SW480 (cell line): ENCODE measurements around the gene DRD4.

ENCODE experiments used
- DNase-seq: peaks from one replicate; pipeline ENCODE4 v3.0.0-alpha.2; 2016; ENCODE audit warnings: low spot score

DRD4 gene

DNA sequence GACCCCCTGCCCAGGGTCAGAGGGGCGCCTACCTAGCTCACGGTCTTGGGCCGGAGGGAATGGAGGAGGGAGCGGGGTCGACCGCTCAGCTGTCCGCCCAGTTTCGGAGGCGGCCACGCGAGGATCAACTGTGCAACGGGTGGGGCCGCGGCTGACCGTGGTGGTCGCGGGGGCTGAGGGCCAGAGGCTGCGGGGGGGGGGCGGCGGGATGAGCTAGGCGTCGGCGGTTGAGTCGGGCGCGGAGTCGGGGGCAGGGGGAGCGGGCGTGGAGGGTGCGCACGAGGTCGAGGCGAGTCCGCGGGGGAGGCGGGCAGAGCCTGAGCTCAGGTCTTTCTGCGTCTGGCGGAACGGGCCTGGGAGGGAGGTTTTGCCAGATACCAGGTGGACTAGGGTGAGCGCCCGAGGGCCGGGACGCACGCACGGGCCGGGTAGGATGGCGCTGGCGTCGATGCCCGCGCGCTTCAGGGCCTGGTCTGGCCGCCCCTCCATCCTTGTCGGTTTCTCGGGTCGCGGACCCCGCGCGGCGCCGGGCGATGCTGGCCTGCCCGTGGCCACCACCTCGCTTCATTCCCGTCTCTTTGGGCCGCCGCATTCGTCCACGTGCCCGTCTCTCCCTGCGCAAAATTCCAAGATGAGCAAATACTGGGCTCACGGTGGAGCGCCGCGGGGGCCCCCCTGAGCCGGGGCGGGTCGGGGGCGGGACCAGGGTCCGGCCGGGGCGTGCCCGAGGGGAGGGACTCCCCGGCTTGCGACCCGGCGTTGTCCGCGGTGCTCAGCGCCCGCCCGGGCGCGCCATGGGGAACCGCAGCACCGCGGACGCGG is at the start of gene DRD4:
TSS of gene DRD4 (plus strand) at position 759 of the 822 bp plus-strand sequence. CDS start at position 795, 36 bp downstream.
- no peak for DNase-seq

DNA sequence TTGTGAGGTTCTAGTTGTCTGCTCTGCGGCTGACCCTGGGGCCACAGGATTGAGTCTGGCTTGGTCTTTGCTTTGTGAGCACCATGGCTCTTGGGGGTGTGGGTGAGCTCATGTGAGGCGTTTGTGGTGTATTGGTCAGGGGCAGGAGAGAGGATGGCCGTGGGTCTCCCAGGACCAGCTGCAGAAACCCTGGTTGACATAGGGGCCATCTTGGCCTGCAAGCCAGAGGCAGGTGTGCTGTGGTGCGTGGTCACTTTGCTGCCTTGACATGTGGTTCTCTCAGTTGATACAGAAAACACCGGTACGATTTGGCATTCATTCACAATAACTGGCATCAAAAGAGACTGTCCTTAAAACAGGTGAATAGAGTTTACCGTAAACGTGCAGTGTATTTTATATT is 49.5 kb upstream of the DRD4 start:
- DNase-seq, result no peak

DNA sequence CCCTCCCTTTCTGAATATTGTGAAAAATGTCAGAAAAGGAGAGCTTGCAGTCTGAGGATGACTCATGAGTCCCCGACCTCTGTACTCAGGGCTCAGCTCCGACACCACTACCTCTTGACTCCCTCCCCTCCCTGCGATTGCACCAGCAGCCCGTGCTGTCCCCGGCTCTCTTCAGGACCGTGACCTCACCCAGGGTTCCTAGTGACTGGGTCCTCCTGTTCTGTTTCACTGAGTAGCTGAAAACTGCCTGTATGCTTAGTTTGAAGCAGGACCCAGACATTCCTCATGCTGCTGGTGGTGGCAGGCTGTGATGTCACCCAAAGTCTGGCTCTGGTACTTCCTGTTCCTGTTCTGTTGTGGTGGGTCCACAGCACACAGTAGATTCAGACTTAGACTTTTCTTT is 49.1 kb upstream of the DRD4 start:
- no peak for DNase-seq

DNA sequence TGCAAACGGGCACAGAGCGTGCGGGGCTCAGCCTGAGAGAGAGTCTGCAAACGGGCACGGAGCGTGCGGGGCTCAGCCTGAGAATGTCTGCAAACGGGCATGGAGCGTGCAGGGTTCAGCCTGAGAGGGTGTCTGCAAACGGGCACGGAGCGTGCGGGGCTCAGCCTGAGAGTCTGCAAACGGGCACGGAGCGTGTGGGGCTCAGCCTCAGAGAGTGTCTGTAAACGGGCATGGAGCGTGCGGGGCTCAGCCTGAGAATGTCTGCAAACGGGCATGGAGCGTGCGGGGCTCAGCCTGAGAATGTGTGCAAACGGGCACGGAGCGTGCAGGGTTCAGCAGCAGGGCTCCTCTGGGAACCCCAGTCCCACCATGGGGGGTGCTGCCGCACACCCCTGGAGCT is 47.3 kb upstream of the DRD4 start:
- DNase-seq, result no peak

DNA sequence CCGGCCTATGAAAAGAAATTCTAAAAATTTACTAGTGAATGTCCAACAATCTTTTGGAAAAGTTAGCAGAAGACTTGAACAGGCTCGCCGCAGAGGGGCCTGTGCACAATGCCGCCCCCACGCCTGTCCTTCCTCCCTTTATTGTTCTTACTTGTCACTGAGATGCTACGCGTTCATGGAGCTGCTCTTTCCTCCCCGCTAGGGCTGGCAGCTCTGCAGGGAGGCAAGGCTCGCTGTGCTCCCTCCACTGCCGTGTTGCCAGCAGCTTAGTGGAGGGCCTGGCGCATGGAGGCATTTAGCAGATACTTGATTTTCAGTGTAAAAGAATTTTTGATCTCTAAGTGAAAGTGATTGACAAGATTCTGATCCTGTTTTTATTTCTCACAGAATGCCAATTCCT is 46.1 kb upstream of the DRD4 start:
- no peak for DNase-seq

DNA sequence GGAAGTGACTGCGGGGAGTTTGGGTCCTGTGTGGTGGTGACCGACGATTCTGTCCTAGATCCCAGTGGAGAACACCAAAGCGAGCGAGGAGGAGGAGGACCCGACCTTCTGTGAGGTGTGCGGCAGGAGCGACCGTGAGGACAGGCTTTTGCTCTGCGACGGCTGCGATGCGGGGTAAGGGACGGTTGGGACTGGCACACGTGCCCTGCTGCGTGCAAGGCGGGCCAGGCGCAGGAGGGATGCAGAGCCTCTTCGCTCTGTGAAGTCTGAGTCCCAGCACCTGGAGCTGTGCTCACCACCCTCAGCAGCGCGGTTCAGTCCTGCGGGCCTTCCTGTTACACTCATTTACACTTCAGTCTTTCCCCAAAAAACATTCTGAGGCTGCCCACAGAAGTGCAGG is 44.6 kb upstream of the DRD4 start:
- DNase-seq, result no peak

DNA sequence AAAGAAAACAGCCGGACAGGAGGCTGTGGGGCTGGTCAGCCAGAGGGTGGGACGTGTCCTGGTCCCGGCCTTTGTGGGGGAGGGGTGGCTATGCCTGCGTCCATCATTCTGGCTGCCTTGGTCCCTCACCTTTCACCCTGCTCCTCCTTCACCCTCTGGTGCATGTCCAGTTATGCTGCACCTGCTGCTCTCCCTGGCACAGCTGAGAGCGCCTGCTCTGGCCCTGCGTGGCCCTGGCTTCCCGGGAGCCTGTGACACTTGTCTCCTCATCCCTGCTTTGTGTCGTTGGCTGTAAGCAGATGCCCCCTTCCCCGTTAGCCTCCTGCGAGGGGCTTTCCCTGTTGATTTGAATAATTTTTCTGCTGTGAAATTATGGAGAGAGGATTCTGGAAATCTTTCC is 44.2 kb upstream of the DRD4 start:
- DNase-seq, result no peak

DNA sequence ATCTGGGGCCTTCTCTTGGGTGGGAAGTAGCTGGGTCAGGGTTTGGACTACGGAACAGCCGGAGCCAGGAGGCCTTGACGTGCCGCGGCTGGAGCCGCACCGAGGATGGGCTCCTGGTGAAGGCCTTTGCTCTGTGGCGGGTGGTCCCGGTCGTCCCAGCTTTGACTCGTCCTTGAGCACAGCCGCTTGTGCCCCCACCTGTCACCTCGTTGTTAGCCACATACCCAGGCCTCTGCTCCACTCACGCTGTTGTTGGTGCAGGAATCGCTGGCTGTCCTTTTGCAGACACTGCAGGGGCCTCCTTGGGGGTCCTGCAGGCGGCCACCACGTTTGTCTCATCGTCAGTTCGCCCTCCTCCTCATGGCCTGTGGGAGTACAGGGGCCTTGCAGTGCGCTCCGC is 43.7 kb upstream of the DRD4 start:
- no peak for DNase-seq

DNA sequence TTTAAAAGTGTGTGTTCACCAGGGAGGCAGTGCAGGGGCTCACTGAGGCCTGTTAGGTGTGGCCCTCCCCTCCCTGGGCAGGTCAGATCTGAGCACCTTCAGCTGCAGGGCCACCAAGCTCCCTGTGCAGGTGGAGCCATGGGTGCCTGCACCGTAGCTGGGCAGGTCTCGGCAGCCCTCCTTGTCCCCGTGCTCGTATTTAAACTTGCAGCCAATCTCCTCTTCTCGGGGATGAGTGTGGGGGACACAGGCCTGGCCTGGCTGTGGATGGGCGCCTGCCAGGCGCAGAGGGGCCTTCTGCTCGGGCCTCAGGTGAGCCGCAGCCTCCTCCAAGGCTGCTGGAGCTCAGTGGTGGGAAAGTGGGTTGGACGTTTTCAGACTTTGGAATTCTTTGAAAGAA is 41.7 kb upstream of the DRD4 start:
- DNase-seq, result no peak

DNA sequence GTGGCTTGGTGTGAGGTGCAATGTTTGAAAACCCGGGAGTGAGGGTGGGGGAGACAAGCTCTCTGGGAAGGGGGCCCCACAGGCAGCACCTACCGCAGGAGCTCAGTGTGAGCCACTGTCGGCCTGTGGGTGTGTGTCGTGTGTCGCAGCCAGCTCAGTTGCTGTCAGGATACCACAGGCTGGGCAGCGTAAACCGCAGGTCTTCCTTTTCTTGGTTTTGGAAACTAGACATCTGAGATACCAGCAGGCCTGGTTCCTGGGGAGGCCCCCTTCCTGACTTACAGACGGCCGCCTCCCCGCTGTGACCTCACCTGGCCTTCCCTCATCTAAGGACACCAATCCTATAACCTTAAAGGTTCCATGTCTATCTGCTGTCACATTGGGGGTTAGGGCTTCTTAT is 40.7 kb upstream of the DRD4 start:
- DNase-seq, result no peak

DNA sequence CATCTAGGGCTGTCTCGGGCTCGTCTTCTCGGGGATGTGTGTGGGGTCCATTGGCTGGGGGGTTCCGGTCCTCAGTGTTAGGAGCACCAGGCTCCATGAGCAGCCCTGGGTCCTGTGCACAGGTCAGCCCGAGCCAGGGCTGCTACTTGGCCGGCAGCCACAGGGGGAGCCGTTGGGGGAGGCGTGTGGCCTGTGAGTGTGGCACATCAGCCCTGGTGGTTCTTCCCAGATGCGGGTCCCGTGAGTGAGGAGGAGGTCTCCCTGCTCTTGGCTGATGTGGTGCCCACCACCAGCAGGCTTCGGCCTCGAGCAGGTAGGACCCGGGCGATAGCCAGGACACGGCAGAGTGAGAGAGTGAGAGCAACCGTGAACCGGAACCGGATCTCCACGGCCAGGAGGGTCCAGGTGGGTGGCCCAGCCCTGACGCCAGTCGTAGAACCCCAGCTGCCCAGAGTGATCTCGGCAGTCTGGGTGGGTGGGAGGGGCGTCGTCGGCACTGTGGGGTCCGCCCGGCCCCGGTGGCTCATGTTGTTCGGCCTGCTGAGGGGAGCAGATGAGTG is 39.8 kb upstream of the DRD4 start:
- DNase-seq, result no peak

DNA sequence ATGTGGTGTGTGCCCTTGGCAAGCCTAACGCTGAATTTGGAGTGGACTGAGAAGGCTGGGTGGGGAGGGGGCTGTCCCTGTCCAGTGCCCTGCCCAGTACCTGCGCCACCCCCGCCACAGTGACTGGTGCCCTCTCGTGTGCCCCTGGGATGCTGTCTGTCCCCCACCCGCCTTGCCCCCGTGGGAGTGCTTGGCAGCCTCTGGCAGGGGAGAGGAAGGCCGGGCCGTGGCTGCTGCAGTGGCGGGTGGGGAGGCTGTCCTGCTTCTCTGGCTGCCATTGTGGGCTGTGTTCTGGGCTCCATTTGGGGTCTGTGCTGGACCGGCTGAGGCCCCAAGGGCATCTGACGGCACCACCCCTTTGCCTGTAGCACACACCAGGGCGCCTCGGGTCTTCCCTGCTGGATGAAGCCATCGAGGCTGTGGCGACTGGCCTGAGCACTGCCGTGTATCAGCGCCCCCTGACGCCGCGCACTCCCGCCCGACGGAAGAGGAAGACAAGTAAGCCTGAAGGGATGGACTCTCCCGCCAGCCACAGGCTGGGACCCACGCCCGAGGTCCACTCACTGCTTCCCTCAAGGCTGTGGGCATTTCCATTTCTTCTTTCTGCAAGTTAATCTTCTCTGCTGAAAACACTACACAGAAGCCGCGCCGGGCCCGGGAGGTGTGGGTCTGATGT is 38.9 kb upstream of the DRD4 start:
- no peak for DNase-seq

DNA sequence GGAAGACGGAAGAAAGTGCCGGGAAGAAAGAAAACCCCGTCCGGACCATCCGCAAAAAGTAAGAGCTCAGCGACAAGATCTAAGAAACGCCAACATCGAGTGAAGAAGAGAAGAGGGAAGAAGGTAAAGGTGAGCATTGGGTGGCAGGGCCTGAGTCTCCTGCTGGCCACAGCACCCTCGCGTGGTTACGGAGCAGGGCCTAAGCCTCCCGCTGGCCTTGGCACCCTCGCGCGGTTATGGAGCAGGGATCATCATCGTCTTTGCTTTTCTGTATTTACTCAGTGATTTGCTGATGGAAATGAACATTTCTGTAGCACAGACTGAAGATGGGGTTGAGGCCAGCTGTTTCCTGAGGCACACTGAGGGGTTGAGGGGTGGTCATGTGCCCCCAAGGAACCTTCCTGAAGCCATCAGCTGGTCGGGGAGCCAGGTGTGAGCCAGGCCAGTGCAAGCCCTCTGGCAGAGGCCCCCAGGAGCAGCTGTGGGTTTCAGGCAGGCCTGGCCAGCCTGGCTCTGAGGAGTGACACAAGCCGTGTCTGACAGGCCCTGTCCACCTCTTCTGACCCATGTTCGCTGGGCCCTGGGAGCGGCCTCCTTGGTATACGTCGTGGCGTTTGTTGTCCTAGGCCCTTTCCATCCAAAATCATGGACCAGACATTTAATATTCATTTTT is 35.4 kb upstream of the DRD4 start:
- DNase-seq, result no peak

DNA sequence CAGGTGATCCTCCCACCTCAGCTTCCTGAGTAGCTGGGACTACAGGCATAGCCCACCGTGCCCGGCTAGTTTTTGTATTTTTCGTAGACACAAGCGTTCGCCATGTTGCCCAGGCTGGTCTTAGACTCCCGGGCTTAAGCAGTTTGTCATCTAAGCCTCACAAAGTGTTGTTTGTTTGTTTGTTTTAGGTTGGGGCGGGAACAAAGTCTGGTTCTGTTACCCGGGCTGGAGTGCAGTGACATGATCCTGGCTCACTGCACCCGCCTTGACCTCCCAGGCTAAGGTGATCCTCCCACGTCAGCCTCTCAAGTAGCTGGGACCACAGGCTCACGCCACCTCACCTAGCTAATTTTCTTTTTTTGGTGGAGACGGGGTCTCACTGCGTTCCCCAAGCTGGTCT is 33.9 kb upstream of the DRD4 start:
- no peak for DNase-seq

DNA sequence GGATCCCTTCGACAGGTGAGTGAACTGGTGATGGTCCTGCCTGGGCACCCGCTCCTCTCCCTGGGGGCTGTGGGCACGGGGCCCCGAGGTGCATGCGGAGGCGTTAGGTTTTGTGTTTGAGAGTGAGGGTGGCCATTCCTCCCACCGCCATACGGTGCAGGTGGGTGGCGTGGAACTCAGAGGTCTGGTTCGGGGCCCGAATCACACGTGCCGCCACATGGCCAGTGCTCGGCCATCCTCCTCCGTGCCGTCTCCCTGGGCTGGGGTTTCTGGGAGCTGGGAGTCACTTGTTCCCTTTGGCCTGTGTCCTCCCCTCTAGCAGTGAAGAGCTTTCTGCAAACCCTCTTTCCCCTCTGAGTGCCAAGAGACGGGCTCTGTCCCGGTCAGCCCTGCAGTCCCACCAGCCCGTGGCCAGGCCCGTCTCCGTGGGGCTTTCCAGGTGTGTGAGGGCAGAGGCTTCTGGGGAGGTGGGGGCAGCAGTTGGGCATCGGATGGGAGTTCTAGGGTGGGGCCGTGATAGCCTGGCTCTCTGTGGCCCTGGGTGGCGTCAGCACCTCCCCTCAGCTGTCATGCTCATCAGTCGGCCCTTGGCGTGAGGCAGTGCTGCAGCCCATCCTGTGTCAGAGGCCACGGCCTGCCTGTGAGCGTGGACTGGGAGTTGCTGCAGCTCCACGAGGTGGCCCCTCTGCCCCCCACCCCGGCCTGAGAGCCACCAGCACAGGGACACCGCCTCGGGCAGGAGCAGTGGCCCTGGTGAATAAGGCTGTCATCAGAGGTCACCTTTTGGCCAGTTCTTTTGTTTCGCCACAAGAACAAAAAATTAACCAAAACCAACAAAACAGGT is 31.6 kb upstream of the DRD4 start:
- DNase-seq, result no peak

DNA sequence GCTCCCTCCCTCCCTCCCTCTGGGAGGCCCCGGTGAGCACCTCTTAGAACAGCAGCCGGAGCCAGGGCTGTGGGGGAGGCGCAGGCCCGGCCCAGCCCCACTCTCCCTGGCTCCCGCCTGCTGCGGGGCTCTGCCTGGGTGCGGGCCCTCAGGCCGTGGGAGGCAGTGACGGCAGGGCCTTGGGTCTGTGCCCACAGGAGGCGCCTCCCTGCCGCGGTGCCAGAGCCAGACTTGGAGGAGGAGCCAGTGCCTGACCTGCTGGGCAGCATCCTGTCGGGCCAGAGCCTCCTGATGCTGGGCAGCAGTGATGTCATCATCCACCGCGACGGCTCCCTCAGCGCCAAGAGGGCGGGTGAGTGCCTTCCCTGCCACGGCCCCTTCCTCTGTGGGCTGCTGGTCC is 30.8 kb upstream of the DRD4 start:
- no peak for DNase-seq

DNA sequence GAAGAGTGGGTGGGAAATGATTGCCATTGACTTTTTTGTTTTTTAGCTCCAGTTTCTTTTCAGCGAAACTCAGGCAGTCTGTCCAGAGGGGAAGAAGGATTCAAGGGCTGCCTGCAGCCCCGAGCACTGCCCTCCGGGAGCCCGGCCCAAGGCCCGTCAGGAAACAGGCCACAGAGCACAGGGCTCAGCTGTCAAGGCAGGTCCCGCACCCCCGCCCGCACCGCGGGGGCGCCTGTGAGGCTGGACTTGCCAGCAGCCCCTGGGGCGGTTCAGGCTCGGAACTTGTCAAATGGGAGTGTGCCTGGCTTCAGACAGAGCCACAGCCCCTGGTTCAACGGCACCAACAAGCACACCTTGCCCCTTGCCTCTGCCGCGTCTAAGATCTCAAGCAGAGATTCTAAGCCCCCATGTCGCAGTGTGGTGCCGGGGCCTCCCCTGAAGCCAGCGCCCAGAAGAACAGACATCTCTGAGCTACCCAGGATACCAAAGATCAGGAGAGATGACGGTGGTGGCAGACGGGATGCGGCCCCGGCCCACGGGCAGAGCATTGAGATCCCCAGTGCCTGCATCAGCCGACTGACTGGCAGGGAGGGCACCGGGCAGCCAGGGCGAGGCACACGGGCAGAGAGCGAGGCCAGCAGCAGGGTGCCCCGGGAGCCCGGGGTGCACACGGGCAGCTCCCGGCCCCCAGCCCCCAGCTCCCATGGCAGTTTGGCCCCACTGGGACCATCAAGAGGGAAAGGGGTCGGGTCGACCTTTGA is 29.9 kb upstream of the DRD4 start:
- DNase-seq, result no peak

DNA sequence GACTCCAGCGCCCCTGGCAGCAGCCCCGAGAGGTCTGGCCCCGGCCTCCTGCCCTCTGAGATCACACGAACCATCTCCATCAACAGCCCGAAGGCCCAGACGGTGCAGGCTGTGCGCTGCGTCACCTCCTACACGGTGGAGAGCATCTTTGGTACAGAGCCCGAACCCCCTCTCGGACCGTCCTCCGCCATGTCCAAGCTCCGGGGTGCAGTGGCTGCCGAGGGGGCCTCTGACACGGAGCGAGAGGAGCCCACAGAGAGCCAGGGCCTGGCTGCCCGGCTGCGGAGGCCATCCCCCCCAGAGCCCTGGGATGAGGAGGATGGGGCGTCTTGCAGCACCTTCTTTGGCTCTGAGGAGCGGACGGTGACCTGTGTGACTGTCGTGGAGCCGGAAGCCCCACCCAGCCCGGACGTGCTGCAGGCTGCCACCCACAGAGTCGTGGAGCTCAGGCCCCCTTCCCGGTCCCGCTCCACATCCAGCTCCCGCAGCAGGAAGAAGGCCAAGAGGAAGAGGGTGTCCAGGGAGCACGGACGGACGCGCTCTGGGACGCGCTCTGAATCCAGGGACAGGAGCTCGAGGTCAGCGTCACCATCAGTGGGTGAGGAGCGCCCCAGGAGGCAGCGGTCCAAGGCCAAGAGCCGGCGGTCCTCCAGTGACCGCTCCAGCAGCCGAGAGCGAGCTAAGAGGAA is 29.0 kb upstream of the DRD4 start:
- no peak for DNase-seq

DNA sequence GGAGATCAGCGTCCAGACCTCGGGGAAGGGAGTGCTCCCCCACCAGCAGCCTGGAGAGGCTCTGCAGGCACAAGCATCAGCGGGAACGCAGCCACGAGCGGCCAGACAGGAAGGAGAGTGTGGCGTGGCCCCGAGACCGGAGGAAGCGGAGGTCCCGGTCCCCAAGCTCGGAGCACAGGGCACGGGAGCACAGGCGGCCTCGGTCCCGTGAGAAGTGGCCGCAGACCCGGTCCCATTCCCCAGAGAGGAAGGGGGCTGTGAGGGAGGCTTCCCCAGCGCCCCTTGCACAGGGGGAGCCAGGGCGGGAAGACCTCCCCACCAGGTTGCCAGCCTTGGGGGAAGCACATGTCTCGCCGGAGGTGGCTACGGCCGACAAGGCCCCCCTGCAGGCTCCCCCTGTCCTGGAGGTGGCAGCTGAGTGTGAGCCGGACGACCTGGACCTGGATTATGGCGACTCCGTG is 28.2 kb upstream of the DRD4 start:
- DNase-seq, result no peak

DNA sequence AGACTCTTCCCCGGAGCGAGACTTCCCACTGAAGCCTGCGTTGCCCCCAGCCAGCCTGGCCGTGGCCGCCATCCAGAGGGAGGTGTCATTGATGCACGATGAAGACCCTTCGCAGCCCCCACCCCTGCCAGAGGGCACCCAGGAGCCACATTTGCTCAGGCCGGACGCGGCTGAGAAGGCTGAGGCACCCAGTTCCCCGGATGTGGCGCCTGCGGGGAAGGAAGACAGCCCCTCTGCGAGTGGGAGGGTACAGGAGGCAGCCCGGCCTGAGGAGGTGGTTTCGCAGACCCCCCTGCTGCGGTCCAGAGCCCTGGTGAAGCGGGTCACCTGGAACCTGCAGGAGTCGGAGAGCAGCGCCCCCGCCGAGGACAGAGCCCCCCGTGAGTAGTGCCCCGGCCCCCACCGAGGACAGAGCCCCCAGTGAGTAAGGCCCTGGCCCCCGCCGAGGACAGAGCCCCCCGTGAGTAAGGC is 27.7 kb upstream of the DRD4 start:
- DNase-seq, result no peak
